Activated B cell treated with CpG ODN at 0.5 μM for 24 hours (primary cell): Measurements from ENCODE around the gene NDUFC2. TPM values are rescaled to one million over a fixed set of nuclear protein-coding genes. Genes with fewer than 3 reads are reported as not detected.
"Not testable (repeated sequence)": the region's sequence is repeated elsewhere in the genome, so short reads cannot be mapped to it uniquely, and the experiment has no call there.

ENCODE experiments used
- ATAC-seq: fragments of 200-7000 bp; cut with Tn5 transposase; one replicate; pipeline ENCODE4 v1.10.0; 2021; ENCODE audit warnings: low read depth, mild to moderate bottlenecking, moderate library complexity
- CTCF ChIA-PET: fragments of 350-600 bp; sonication (Branson Sonifier 250); formaldehyde crosslinking; loops from one replicate; lab custom pipeline; 2021; ENCODE audit warnings: antibody characterized with exemption; lab: Charles Lee
- POLR2A ChIA-PET: fragments of 350-600 bp; sonication (Branson Sonifier 250); formaldehyde crosslinking; loops from one replicate; lab custom pipeline; 2021; ENCODE audit warnings: antibody characterized with exemption; lab: Charles Lee
- DNase-seq: peaks from one replicate; pipeline ENCODE4 v3.0.0; 2022
- H3K27ac Mint-ChIP-seq: one replicate; pipeline ENCODE4 v1.8.0; 2020; ENCODE audit warnings: mixed read lengths
- H3K27me3 Mint-ChIP-seq: one replicate; pipeline ENCODE4 v1.8.0; 2021; ENCODE audit warnings: mixed read lengths
- H3K36me3 Mint-ChIP-seq: one replicate; pipeline ENCODE4 v1.8.0; 2021; ENCODE audit warnings: low read depth, mixed read lengths
- H3K4me1 Mint-ChIP-seq: one replicate; pipeline ENCODE4 v1.8.0; 2021; ENCODE audit warnings: mixed read lengths
- H3K4me3 Mint-ChIP-seq: one replicate; pipeline ENCODE4 v1.8.0; 2020; ENCODE audit warnings: mild to moderate bottlenecking, mixed read lengths
- H3K9me3 Mint-ChIP-seq: one replicate; pipeline ENCODE4 v1.8.0; 2020; ENCODE audit warnings: mixed read lengths
- intact Hi-C: fragments of 100-400 bp; cut with micrococcal nuclease; formaldehyde crosslinking; loops from one replicate; pipeline ENCODE4 v1.15.1; 2024
- total RNA-seq: library from RNA; stranded (reverse); gene quantifications from 2 replicates; pipeline ENCODE4 v1.2.3, GENCODE V29; 2022
- TF ChIP-seq, protein P1 (sequence below): fragments of 200-600 bp; IDR thresholded peaks from one replicate; pipeline ENCODE4 v1.8.0; 2022; ENCODE audit warnings: antibody characterized with exemption, mild to moderate bottlenecking

The NDUFC2 gene
- total RNA-seq, 1 donor from 2014 or later: 88.4 TPM

DNA sequence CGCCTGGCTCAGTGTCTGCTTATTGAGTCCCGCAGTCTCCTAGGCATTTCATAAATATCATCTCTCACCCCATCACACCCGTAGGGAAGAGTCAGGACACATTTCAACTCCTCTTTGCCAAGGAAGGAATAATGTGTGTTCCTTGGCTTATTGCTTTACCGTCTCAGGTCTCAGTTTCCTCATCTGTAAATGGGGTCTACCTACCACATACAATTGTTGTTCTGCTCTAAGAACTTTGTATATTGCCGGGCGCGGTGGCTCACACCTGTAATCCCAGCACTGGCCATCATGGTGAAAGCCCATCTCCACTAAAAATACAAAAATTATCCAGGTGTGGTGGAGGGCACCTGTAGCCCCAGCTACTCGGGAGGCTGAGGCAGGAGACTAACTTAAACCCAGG is 19.1 kb downstream of the NDUFC2 start:
- DNase-seq (no peak), ATAC-seq (no peak)
- no peaks in the 10 kb centered on the region for H3K9me3 Mint-ChIP-seq
- ChIA-PET POLR2A (no interaction called here), CTCF (no interaction called here)
- intact Hi-C loops: no loop called here
- no peaks in the 10 kb centered on the region for H3K27me3 Mint-ChIP-seq
- no peak overlapping the region for H3K27ac Mint-ChIP-seq
- H3K4me1 Mint-ChIP-seq: no peaks in the 10 kb centered on the region
- H3K4me3 Mint-ChIP-seq: no peak overlapping the region
- no peaks in the 10 kb centered on the region for H3K36me3 Mint-ChIP-seq
- TF ChIP-seq, protein P1, sequence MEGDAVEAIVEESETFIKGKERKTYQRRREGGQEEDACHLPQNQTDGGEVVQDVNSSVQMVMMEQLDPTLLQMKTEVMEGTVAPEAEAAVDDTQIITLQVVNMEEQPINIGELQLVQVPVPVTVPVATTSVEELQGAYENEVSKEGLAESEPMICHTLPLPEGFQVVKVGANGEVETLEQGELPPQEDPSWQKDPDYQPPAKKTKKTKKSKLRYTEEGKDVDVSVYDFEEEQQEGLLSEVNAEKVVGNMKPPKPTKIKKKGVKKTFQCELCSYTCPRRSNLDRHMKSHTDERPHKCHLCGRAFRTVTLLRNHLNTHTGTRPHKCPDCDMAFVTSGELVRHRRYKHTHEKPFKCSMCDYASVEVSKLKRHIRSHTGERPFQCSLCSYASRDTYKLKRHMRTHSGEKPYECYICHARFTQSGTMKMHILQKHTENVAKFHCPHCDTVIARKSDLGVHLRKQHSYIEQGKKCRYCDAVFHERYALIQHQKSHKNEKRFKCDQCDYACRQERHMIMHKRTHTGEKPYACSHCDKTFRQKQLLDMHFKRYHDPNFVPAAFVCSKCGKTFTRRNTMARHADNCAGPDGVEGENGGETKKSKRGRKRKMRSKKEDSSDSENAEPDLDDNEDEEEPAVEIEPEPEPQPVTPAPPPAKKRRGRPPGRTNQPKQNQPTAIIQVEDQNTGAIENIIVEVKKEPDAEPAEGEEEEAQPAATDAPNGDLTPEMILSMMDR: no peak

DNA sequence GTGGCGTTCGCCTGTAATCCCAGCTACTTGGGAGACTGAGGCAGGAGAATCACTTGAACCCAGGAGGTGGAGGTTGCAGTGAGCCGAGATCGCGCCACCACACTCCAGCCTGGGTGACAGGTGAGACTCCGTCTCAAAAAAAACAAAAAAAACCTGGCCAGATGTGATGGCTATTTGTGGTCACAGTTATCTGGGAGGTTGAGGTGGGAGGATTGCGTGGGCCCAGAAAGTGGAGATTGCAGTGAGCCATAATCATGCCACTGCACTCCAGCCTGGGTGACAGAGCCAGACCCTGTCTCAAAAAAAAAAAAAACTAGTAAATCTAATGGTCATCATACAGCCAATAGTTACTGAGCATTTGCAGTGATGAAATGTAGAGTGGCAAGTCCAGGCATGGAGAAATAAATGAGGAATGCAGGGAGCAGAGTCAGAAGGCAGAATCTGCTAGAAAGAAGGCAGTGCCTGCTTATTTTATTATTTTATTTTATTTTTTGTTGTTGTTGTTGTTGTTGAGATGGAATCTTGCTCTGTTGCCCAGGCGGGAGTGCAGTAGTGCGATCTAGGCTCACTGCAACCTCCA is 19.8 kb downstream of the NDUFC2 start:
- DNase-seq, H3K36me3 Mint-ChIP-seq, POLR2A ChIA-PET, H3K4me3 Mint-ChIP-seq, H3K4me1 Mint-ChIP-seq, ATAC-seq, H3K27me3 Mint-ChIP-seq, intact Hi-C loops, H3K27ac Mint-ChIP-seq, CTCF ChIA-PET, H3K9me3 Mint-ChIP-seq: not testable (repeated sequence)

DNA sequence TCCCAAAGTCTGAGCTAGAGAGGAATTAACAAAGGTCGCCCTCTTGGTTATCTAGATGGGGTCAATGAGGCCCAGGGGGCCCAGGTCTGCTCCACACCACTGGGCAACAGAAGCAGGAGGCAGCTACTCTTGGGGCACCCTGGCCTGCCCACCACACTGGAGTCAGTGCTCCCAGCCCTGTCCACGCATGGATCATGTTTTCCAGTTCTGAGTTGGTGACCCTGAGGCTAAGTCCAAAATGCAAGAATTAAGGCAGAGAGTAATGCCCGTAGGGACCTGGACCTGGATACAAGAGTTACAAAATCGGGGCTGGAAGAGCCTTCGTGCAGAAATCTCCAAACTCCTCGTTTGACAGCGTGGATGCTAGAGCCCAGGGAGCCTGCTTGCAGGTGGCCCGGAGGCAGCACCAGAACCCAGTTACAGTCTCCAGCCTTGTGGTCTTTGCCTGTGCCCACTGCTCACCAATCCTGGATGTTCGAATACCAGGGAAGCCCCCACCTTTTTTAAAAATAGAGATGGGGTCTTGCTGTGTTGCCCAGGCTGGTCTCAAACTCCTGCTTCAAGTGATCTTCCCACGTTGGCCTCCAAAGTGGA is 22.1 kb downstream of the NDUFC2 start:
- no peaks in the 10 kb centered on the region for H3K4me1 Mint-ChIP-seq
- DNase-seq: no peak
- no peaks in the 10 kb centered on the region for H3K27me3 Mint-ChIP-seq
- POLR2A ChIA-PET: no interaction called here
- no peaks in the 10 kb centered on the region for H3K36me3 Mint-ChIP-seq
- no peak overlapping the region for H3K27ac Mint-ChIP-seq
- no peak overlapping the region for H3K4me3 Mint-ChIP-seq
- TF ChIP-seq, protein P1: no peak
- H3K9me3 Mint-ChIP-seq: no peaks in the 10 kb centered on the region
- intact Hi-C loops: no loop called here
- ATAC-seq: no peak
- CTCF ChIA-PET: no interaction called here

DNA sequence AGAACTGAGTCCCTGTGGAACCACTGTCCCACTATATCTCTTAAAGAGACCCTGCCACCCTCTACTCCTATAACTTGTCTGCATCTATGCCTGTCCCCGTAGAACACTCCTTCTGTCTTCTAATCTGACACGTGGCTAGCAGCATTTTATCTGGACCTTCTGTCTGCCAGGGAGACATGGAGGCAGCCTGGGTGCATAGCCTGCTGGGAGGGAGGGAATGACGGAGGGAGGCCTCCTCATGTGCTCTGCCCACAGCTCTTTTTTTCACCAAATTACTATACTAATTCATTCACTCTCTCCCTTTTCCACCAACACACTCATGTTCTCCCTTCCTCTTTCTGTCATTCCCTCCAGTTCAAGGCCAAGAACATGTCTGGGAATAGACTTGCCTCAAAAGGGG is 23.6 kb downstream of the NDUFC2 start:
- POLR2A ChIA-PET: no interaction called here
- H3K27me3 Mint-ChIP-seq: no peaks in the 10 kb centered on the region
- H3K27ac Mint-ChIP-seq: no peak overlapping the region
- no peak overlapping the region for H3K4me3 Mint-ChIP-seq
- no peak for DNase-seq
- H3K36me3 Mint-ChIP-seq: no peaks in the 10 kb centered on the region
- TF ChIP-seq, protein P1: no peak
- CTCF ChIA-PET: no interaction called here
- no peaks in the 10 kb centered on the region for H3K4me1 Mint-ChIP-seq
- H3K9me3 Mint-ChIP-seq: no peaks in the 10 kb centered on the region
- intact Hi-C loops: no loop called here
- no peak for ATAC-seq

DNA sequence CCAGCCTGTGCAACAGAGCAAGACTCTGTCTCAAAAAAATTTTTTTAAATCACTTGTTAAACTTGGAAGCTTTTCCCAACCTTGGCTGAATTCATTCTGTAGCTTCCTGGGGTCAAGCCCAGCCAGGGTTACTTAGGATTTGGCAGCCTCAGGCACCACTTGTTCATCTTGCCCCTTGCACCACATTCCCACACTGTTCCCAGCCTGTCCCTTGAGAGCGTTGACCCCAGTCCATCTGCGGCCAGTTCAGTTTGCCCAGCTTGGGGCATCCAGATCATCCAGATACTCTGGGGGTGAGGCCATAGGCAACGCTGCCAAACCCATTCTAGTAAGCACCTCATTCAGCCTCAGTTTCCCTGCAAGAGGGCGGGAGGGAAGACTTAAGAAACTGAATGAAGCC is 24.7 kb downstream of the NDUFC2 start:
- ATAC-seq: no peak
- intact Hi-C loops: no loop called here
- ChIA-PET CTCF (interaction anchor here (1.3 kb wide), 1 partner anchor 11 kb away, joined by 4 read pairs; no protein-coding TSS in a partner anchor), POLR2A (no interaction called here)
- no peak for DNase-seq
- Mint-ChIP-seq H3K4me3 (no peak overlapping the region), H3K27me3 (no peaks in the 10 kb centered on the region), H3K36me3 (no peaks in the 10 kb centered on the region), H3K27ac (no peak overlapping the region), H3K9me3 (no peaks in the 10 kb centered on the region), H3K4me1 (no peaks in the 10 kb centered on the region)
- TF ChIP-seq, protein P1: no peak
